Endothelial cell of umbilical vein (primary cell): ENCODE results near the gene UPP1. TPM values are rescaled to one million over a fixed set of nuclear protein-coding genes. Genes with fewer than 3 reads are reported as not detected.

Experiments
- BruUV-seq: library from RNA; stranded (reverse); fragments of 400-500 nt; replicated peaks from 2 replicates; lab custom pipeline; 2021; lab: Mats Ljungman, UMichigan
- CTCF ChIA-PET: fragments of 300-600, 350-600 bp; sonication (Branson Sonifier 250); formaldehyde crosslinking; loops from one replicate; lab custom pipeline; 2021; ENCODE audit warnings: antibody characterized with exemption, inconsistent platforms; lab: Charles Lee
- POLR2A ChIA-PET: fragments of 300-600, 350-600 bp; sonication (Branson Sonifier 250); formaldehyde crosslinking; loops from one replicate; lab custom pipeline; 2021; ENCODE audit warnings: antibody characterized with exemption, inconsistent platforms; lab: Charles Lee
- DNase-seq: peaks from one replicate; pipeline ENCODE4 v3.0.0-alpha.2; 2011; ENCODE audit warnings: low read depth, low spot score
- FAIRE-seq: peaks from 2 replicates; lab custom pipeline; 2011; peaks lifted over from hg19 to GRCh38; lab: Jason Lieb, UNC
- H2AFZ ChIP-seq: 2 replicates; pipeline ENCODE4 v1.6.0; 2012; ENCODE audit warnings: low read depth, low read length, control low read depth, inconsistent platforms
- H3K27ac ChIP-seq: 2 replicates; pipeline ENCODE4 v1.5.1; 2011; ENCODE audit warnings: low read depth, mild to moderate bottlenecking, control low read depth, low read length, moderate library complexity; ENCODE audit not compliant: insufficient read depth
- H3K27me3 ChIP-seq, 2 experiments: 2 replicates each; pipeline versions ENCODE4 v1.6.0 to v1.6.1; 2011; ENCODE audit warnings: low read length in 2 of 2, mixed read lengths in 1 of 2; ENCODE audit not compliant: control insufficient read depth in 2 of 2, insufficient read depth in 2 of 2
- H3K36me3 ChIP-seq, 2 experiments: 2 replicates in 1 of 2; 3 replicates in 1 of 2; pipeline ENCODE4 v1.5.1; 2011; ENCODE audit warnings: low read length in 2 of 2, mild to moderate bottlenecking in 1 of 2, moderate library complexity in 1 of 2; ENCODE audit not compliant: control insufficient read depth in 2 of 2, insufficient read depth in 2 of 2; ENCODE audit errors: extremely low read depth in 1 of 2
- H3K4me1 ChIP-seq: 3 replicates; pipeline ENCODE4 v1.5.1; 2011; ENCODE audit warnings: mild to moderate bottlenecking, low read length; ENCODE audit not compliant: control insufficient read depth, insufficient read depth; ENCODE audit errors: extremely low read depth
- H3K4me2 ChIP-seq: 2 replicates; pipeline ENCODE4 v1.6.1; 2011; ENCODE audit warnings: low read length, control low read depth, mixed read lengths; ENCODE audit not compliant: insufficient read depth
- H3K4me3 ChIP-seq, 3 experiments: fragments of 200-600 bp in 1 of 3; sonication (generic), shearing (Covaris generic) in 1 of 3; replicated peaks in 1 of 3; 2 replicates each; pipeline ENCODE4 v1.5.1; 2011 to 2016; ENCODE audit warnings: control low read depth in 3 of 3, low read length in 3 of 3, mild to moderate bottlenecking in 2 of 3, inconsistent platforms in 1 of 3, low read depth in 1 of 3, moderate library complexity in 1 of 3; ENCODE audit not compliant: insufficient read depth in 1 of 3
- H3K79me2 ChIP-seq: 2 replicates; pipeline ENCODE4 v1.6.0; 2012; ENCODE audit warnings: low read length, inconsistent platforms; ENCODE audit not compliant: control insufficient read depth, insufficient read depth
- H3K9ac ChIP-seq: replicated peaks from 2 replicates; pipeline ENCODE3; 2011; ENCODE audit warnings: low read length, control low read depth; ENCODE audit not compliant: insufficient read depth; ENCODE audit errors: extremely low read depth
- H3K9me1 ChIP-seq: replicated peaks from 3 replicates; pipeline ENCODE4 v1.6.0; 2011; ENCODE audit warnings: mild to moderate bottlenecking, low read length; ENCODE audit not compliant: control insufficient read depth, insufficient read depth; ENCODE audit errors: extremely low read depth
- H3K9me3 ChIP-seq: replicated peaks from 2 replicates; pipeline ENCODE4 v1.5.1; 2012; ENCODE audit warnings: low read length, inconsistent platforms; ENCODE audit not compliant: control insufficient read depth, insufficient read depth
- H4K20me1 ChIP-seq: replicated peaks from 2 replicates; pipeline ENCODE3; 2011; ENCODE audit warnings: mild to moderate bottlenecking, low read length; ENCODE audit not compliant: control insufficient read depth, insufficient read depth; ENCODE audit errors: extremely low read depth
- EZH2 ChIP-seq: IDR thresholded peaks from 2 replicates; pipeline ENCODE4 v1.6.1; 2012; ENCODE audit warnings: borderline replicate concordance, low read depth, mild to moderate bottlenecking, moderate library complexity, low read length, inconsistent platforms; ENCODE audit not compliant: severe bottlenecking
- FOS ChIP-seq: IDR thresholded peaks from 2 replicates; pipeline ENCODE4 v1.6.1; 2011; ENCODE audit warnings: mild to moderate bottlenecking, low read length, moderate library complexity, borderline replicate concordance; ENCODE audit not compliant: insufficient read depth
- GATA2 ChIP-seq: IDR thresholded peaks from 2 replicates; pipeline ENCODE4 v1.7.0; 2011; ENCODE audit warnings: low read depth, mild to moderate bottlenecking, moderate library complexity, mixed read lengths, low read length; ENCODE audit not compliant: insufficient read length, insufficient read depth
- JUN ChIP-seq: IDR thresholded peaks from 2 replicates; pipeline ENCODE4 v1.6.1; 2011; ENCODE audit warnings: borderline replicate concordance, low read depth; ENCODE audit not compliant: insufficient read length, insufficient read depth
- MAX ChIP-seq: IDR thresholded peaks from 2 replicates; pipeline ENCODE4 v1.6.1; 2011; ENCODE audit not compliant: insufficient read depth, insufficient read length
- MYC ChIP-seq: IDR thresholded peaks from one replicate; pipeline ENCODE4 v1.6.1; 2011; ENCODE audit warnings: mild to moderate bottlenecking, low read depth, low read length
- POLR2A ChIP-seq: IDR thresholded peaks from 2 replicates; pipeline ENCODE4 v1.6.1; 2012; ENCODE audit warnings: low read depth, mild to moderate bottlenecking, control low read depth, low read length
- POLR2AphosphoS5 ChIP-seq: IDR thresholded peaks from 2 replicates; pipeline ENCODE4 v1.6.1; 2012; ENCODE audit warnings: low read depth, mild to moderate bottlenecking, control low read depth, low read length, moderate library complexity; ENCODE audit not compliant: insufficient read depth
- dilution Hi-C: fragments of 300-500 bp; cut with MboI; formaldehyde crosslinking; loops from one replicate; pipeline ENCODE4 v1.15.0; 2019; ENCODE audit warnings: low sequenced_read_pairs; ENCODE audit not compliant: extremely low pct_ligation_motif_present
- intact Hi-C: fragments of 100-400 bp; cut with micrococcal nuclease; formaldehyde crosslinking; loops from one replicate; pipeline ENCODE4 v1.10.0; 2022
- polyA plus RNA-seq, 4 experiments: library from polyadenylated mRNA; depleted of rRNA in 3 of 4; stranded (reverse) in 3 of 4; unstranded in 1 of 4; fragments of >200 nt; gene quantifications; 2 replicates each; pipeline versions ENCODE4 v1.2.1 to v1.2.3, GENCODE V29; 2011 to 2012; ENCODE audit warnings: missing spikeins in 1 of 4
- total RNA-seq: library from RNA; stranded (reverse); gene quantifications from 2 replicates; pipeline ENCODE4 v1.2.3, GENCODE V29; 2021
- TF ChIP-seq, protein P1 (sequence below), 2 donors: IDR thresholded peaks; 1 replicate in 1 of 2; 2 replicates in 1 of 2; pipeline ENCODE4 v1.5.1; 2011; ENCODE audit warnings: low read length in 2 of 2, mild to moderate bottlenecking in 2 of 2, moderate library complexity in 2 of 2, control low read depth in 1 of 2, inconsistent platforms in 1 of 2, low read depth in 1 of 2; ENCODE audit not compliant: insufficient read depth in 1 of 2; ENCODE audit errors: extremely low read depth in 1 of 2

UPP1 gene
- total and polyA plus RNA-seq, 2 donors (not counting 3 experiments of a cell fraction or from before 2014, with no cell fraction given): 60.7 to 66.0 TPM

GRCh38 chr7:48041653-48041970 is 47.5 kb upstream of the UPP1 start:
- FAIRE-seq: no peak
- H3K27ac ChIP-seq: peak overlapping the region; percentile 80
- H3K9ac ChIP-seq: peak overlapping the region; percentile 38
- H2AFZ ChIP-seq: no peak overlapping the region
- H3K27me3 ChIP-seq: peaks cover 5 to 8% of the 10 kb centered on the region in 2 experiments
- dilution Hi-C loops: no loop called here
- no peaks in the 10 kb centered on the region for H4K20me1 ChIP-seq
- no peaks in the 10 kb centered on the region for H3K9me3 ChIP-seq
- BruUV-seq: no TSS peak
- peaks cover 19% of the 10 kb centered on the region for H3K4me1 ChIP-seq
- POLR2A ChIA-PET: no interaction called here
- no peaks in the 10 kb centered on the region for H3K79me2 ChIP-seq
- intact Hi-C loops: no loop called here
- H3K36me3 ChIP-seq: no peaks in the 10 kb centered on the region
- H3K9me1 ChIP-seq: no peaks in the 10 kb centered on the region
- no peak overlapping the region for H3K4me3 ChIP-seq
- TF ChIP-seq JUN (peak; percentile 22), FOS (peak; percentile 70), MAX (no peak)
- peak overlapping the region; percentile 72 for H3K4me2 ChIP-seq
- DNase-seq: peak; percentile 7
- CTCF ChIA-PET: interaction anchor here (0.7 to 0.9 kb wide), 2 partner anchors 43 to 68 kb away, joined by 3 read pairs; no protein-coding TSS in a partner anchor

DNA sequence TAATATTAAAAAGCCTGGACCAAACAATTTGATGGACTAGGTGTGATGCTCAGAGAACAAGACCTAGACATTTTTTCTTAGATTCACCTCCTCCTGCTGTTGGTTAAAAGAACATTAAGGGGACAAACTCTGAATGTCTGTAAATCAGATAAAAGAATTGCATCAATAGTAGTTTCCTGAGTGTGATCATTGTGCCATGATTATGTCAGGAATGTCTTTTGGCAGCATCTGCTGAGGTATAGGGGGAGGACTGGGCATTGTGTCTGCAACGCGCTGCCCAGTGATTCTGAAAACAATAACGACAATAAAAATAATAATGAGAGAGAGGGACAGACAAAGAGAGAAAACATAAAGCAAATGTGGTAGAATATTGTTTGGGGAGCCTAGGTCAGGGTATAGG is 46.8 kb upstream of the UPP1 start:
- no peaks in the 10 kb centered on the region for H3K9me3 ChIP-seq
- H3K9ac ChIP-seq: peak overlapping the region; percentile 38
- peak overlapping the region; percentile 72 for H3K4me2 ChIP-seq
- ChIA-PET CTCF (interaction anchor here (0.6 to 0.8 kb wide), 2 partner anchors 46 to 68 kb away, joined by 3 to 4 read pairs; no protein-coding TSS in a partner anchor), POLR2A (no interaction called here)
- H4K20me1 ChIP-seq: no peaks in the 10 kb centered on the region
- FAIRE-seq (peak; percentile 77), DNase-seq (peak; percentile 23)
- H3K4me3 ChIP-seq: no peak overlapping the region
- no peaks in the 10 kb centered on the region for H3K79me2 ChIP-seq
- TF ChIP-seq JUN (peak; percentile 34), MAX (no peak), POLR2A (no peak), MYC (no peak), POLR2AphosphoS5 (no peak), GATA2 (peak; percentile 57), EZH2 (no peak), FOS (no peak)
- TF ChIP-seq, protein P1, sequence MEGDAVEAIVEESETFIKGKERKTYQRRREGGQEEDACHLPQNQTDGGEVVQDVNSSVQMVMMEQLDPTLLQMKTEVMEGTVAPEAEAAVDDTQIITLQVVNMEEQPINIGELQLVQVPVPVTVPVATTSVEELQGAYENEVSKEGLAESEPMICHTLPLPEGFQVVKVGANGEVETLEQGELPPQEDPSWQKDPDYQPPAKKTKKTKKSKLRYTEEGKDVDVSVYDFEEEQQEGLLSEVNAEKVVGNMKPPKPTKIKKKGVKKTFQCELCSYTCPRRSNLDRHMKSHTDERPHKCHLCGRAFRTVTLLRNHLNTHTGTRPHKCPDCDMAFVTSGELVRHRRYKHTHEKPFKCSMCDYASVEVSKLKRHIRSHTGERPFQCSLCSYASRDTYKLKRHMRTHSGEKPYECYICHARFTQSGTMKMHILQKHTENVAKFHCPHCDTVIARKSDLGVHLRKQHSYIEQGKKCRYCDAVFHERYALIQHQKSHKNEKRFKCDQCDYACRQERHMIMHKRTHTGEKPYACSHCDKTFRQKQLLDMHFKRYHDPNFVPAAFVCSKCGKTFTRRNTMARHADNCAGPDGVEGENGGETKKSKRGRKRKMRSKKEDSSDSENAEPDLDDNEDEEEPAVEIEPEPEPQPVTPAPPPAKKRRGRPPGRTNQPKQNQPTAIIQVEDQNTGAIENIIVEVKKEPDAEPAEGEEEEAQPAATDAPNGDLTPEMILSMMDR (IDR thresholded peaks at IDR 0.05; ENCODE audit: extremely low read depth in 1 of 2, insufficient read depth in 1 of 2, low read depth in 1 of 2, low read length in 2 of 2): no peak
- H3K9me1 ChIP-seq: no peaks in the 10 kb centered on the region
- BruUV-seq: no TSS peak
- peaks cover under 1 to 3% of the 10 kb centered on the region in 2 experiments for H3K27me3 ChIP-seq
- H3K36me3 ChIP-seq: no peaks in the 10 kb centered on the region
- dilution Hi-C loops (no loop called here), intact Hi-C loops (loop anchor here (2.0 kb wide), 1 partner anchor 47 kb away; the partner anchor contains the start of gene UPP1)
- H3K27ac ChIP-seq: peak overlapping the region; percentile 80
- no peak overlapping the region for H2AFZ ChIP-seq
- H3K4me1 ChIP-seq: peaks cover 19% of the 10 kb centered on the region
